GM21825 (cell line): ENCODE data around the gene LIMCH1.
"Not testable (repeated sequence)": the region's sequence is repeated elsewhere in the genome, so short reads cannot be mapped to it uniquely, and the experiment has no call there.

Experiments
- ATAC-seq: cut with Tn5 transposase; IDR thresholded peaks from one replicate; pipeline ENCODE4 v1.9.1; 2021; ENCODE audit warnings: mild to moderate bottlenecking, moderate library complexity; ENCODE audit not compliant: unreplicated experiment

The LIMCH1 gene, protein sequence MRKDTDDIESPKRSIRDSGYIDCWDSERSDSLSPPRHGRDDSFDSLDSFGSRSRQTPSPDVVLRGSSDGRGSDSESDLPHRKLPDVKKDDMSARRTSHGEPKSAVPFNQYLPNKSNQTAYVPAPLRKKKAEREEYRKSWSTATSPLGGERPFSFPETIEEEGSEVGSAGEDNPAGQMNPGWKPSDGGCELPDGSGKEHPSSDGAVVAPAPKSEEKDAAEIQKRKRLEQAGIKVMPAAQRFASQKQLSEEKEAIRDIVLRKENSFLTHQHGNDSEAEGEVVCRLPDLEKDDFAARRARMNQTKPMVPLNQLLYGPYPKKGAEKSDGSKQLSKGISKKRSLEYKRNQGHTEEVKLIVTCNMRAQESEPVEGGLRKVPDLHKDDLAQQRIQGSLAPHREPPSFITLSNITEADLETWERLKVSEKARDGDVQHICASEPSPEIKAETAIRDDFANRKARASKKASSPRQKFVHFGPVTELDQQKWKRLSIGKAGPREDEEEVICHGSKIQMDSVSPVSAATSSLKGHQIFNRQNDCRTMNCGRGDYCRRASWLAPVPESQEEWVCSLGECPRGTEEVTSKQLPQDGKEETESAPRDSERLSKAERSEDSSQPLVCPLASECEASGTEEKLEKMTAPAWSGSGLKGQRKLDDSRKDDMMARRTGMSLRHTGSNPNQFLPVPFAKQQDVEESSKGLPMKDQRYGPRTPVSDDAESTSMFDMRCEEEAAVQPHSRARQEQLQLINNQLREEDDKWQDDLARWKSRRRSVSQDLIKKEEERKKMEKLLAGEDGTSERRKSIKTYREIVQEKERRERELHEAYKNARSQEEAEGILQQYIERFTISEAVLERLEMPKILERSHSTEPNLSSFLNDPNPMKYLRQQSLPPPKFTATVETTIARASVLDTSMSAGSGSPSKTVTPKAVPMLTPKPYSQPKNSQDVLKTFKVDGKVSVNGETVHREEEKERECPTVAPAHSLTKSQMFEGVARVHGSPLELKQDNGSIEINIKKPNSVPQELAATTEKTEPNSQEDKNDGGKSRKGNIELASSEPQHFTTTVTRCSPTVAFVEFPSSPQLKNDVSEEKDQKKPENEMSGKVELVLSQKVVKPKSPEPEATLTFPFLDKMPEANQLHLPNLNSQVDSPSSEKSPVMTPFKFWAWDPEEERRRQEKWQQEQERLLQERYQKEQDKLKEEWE (N-terminal part only)

DNA sequence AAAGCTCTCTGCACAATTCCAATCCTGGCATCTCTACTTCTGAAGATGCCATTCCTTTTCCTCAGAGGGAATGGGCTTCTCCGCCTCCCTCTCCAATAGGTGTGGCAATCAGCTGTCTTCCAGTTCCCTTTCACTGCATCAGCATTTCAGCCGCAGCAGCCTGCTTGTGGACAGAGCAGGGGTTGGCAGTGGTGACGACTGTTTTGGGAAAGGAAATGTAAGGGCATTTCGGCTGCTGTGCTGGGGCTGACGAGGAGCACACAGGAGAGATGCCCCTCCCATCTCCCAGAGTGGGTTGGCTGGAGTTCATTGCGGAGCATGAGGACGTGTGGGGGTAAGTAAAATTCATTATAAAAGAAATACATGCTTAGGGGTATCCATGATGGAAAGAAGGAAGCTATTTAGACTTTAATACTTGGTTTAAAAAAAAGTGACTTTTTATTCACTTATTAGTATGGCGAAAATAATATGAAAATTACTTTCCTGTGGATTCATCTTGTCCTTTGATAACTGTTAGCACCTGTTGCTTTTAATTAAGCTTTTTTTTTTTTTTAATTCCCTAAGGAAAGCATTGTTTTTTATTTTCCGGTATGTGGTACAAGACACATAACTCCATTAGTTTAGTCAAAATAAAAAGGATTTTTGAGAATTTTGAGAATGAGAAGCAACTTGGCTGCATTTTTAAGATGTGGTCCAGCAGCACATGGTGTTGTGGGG, at the start of gene LIMCH1:
TSS of gene LIMCH1 (plus strand) at position 141 of the 717 bp plus-strand sequence. CDS start 67,839 bp downstream, outside the sequence.
- ATAC-seq, result no peak

GRCh38 chr4:41491081-41491576, 46.8 kb upstream of the LIMCH1 start:
- ATAC-seq, result not testable (repeated sequence)

DNA sequence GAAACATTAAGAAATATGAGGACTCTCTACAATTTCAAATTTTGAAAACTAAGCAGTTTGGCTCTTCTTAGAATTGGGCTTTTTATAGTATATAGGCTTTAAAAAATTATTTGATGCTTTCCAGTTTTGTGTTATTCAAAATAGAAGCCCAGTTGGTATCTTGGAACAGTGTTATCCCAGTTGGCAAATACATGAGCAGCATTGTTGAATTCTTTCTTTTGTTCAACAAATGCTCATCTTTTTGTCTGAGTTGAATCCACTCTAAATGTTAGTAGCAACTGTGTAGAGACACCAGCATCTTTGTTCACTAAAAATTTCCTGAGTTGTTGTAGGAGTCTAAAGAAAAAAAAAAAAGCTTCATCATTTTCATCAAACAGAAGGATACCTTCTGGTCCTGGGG, 41.0 kb upstream of the LIMCH1 start:
- no peak for ATAC-seq

- no peak for ATAC-seq
These were observed 39.8 kb upstream of the LIMCH1 start for GRCh38 chr4:41498177-41498576.

GRCh38 chr4:41504167-41504818, 33.7 kb upstream of the LIMCH1 start:
- no peak for ATAC-seq

GRCh38 chr4:41505161-41505661, 32.7 kb upstream of the LIMCH1 start:
- ATAC-seq, result no peak

GRCh38 chr4:41506130-41506529, 31.8 kb upstream of the LIMCH1 start:
- ATAC-seq, result no peak

DNA sequence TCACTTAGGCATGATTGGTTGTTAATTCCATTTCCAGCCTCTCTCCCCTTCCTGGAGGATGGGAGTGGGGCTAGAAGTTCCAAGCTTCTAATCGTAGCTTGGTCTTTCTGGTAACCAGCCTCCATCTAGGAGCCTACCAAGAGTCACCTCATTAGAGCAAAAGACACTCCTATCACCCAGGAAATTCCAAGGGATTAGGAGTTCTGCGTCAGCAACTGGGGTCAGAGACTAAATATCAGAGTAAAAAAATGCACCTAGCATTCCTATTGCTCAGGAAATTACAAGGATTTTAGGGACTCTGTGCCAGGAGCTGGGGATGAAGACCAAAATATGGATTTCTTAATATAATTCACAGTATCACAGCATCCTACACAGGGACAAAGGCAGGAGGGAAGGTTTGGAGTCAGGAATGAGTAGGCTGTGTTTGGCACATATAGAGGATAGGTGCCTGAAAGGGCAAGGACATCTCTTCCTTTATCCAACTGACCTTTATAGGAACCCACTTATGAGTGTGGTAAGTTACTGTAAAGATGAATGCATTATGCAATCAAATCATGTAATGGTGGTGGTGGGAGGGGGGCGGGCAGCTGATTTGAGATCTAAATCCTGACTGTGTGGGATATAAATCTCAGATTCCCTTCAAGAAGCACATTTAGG, 30.5 kb upstream of the LIMCH1 start:
- no peak for ATAC-seq

DNA sequence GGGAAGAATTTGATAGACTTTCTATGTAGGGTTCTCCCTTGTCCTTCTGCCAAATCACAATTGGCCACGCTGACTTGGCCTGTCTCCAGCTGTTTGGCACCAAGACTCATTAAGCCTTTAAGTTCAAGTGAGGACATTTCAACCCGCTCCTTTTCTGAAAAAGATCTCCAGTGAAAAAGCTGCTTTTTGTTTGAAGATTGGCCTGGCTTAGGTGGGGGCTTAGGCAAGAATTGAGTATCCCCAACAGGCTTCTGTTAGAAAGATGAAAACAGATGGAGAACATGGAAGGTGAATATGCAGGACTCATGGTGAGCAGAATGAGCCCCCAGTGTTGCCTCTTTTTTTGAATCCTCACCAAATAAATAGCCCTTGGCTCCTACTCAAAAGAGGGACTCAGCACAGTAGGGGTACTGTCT, 28.5 kb upstream of the LIMCH1 start:
- no peak for ATAC-seq

DNA sequence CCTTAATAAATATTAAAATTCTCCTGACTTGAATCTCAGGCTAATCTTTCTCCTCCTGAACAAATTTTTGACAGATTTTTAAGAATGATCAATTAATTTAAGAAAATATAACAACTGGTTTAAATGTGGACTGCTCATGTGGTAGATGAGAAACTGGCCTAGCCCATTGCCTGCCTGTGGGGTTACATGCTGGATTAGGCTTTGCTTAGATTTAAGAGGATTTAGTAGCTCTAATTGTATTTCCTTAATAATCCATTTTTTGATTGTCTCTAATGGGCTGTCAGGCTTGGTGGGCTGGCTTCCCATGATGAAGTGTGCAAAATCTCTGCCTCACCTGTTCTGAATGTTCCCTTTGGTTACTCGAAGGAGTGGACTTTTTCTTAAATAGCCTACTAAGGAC, 27.8 kb upstream of the LIMCH1 start:
- no peak for ATAC-seq

- no peak for ATAC-seq
These were observed 25.8 kb upstream of the LIMCH1 start for GRCh38 chr4:41512136-41512535.

- no peak for ATAC-seq
These were observed 25.4 kb upstream of the LIMCH1 start for GRCh38 chr4:41512596-41512995.

DNA sequence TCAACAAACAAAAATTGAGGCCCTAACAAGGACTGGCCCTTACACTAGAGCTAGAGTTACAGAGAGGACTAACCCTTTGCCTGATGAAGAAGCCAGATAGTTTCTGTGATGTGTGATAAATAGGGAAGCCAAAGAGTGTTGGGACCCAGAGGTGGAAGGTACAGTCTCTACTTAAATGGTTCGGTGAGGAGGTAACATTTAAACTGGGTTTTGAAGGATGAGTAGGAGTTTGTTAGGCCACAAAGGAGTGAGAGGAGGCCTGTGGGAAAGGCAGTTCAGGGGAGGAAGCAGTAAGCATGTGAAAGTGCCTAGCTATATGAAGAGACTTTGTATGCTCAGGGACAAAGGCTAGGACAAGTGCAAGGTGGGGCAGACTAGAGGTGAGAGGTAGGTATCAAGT, 23.8 kb upstream of the LIMCH1 start:
- no peak for ATAC-seq

GRCh38 chr4:41514766-41515481, 23.0 kb upstream of the LIMCH1 start:
- no peak for ATAC-seq

GRCh38 chr4:41517121-41517520, 20.8 kb upstream of the LIMCH1 start:
- no peak for ATAC-seq

GRCh38 chr4:41517747-41518146, 20.2 kb upstream of the LIMCH1 start:
- ATAC-seq, result no peak

GRCh38 chr4:41524425-41524824, 13.5 kb upstream of the LIMCH1 start:
- no peak for ATAC-seq

- ATAC-seq, result no peak
These were observed 12.8 kb upstream of the LIMCH1 start for GRCh38 chr4:41525129-41525528.

- no peak for ATAC-seq
These were observed 11.3 kb upstream of the LIMCH1 start for GRCh38 chr4:41526628-41527027.
